B cell (primary cell): ENCODE measurements around the gene PAQR3. TPM values are rescaled to one million over a fixed set of nuclear protein-coding genes. Genes with fewer than 3 reads are reported as not detected.

Experiments used
- ATAC-seq: fragments of 200-7000 bp; cut with Tn5 transposase; one replicate; pipeline ENCODE4 v1.10.0; 2021; ENCODE audit warnings: low read depth, mild to moderate bottlenecking, moderate number of reproducible peaks, moderate library complexity
- CTCF ChIA-PET: fragments of 350-600 bp; sonication (Branson Sonifier 250); formaldehyde crosslinking; loops from one replicate; lab custom pipeline; 2021; ENCODE audit warnings: antibody characterized with exemption, inconsistent platforms; lab: Charles Lee
- POLR2A ChIA-PET: fragments of 350-600 bp; sonication (Branson Sonifier 250); formaldehyde crosslinking; loops from one replicate; lab custom pipeline; 2021; ENCODE audit warnings: antibody characterized with exemption; lab: Charles Lee
- DNase-seq: peaks from one replicate; pipeline ENCODE4 v3.0.0; 2013
- H2AFZ ChIP-seq: 2 replicates; pipeline ENCODE4 v1.6.1; 2012; ENCODE audit warnings: mild to moderate bottlenecking, low read depth, low read length; ENCODE audit not compliant: insufficient read depth, poor library complexity, severe bottlenecking
- H3K27ac ChIP-seq, 2 donors: 1 replicate in 1 of 2; 2 replicates in 1 of 2; pipeline ENCODE4 v1.5.1; 2012 to 2013; ENCODE audit warnings: low read length in 2 of 2, mild to moderate bottlenecking in 2 of 2, moderate library complexity in 1 of 2
- H3K27me3 ChIP-seq, 4 experiments: fragments of 200-600 bp in 1 of 4; sonication (generic) in 1 of 4; replicated peaks in 1 of 4; 1 replicate in 2 of 4; 2 replicates in 2 of 4; pipeline versions ENCODE4 v1.6.1 to v1.7.0; 2013 to 2016; ENCODE audit warnings: low read length in 3 of 4, mild to moderate bottlenecking in 2 of 4, mixed read lengths in 1 of 4, moderate library complexity in 1 of 4; ENCODE audit not compliant: insufficient read depth in 4 of 4, control insufficient read depth in 3 of 4; ENCODE audit errors: control extremely low read depth in 1 of 4
- H3K36me3 ChIP-seq, 2 experiments: replicated peaks in 1 of 2; 1 replicate in 1 of 2; 2 replicates in 1 of 2; pipeline versions ENCODE4 v1.6.1 to v1.7.1; 2013; ENCODE audit warnings: low read length in 1 of 2; ENCODE audit not compliant: insufficient read depth in 2 of 2, control insufficient read depth in 1 of 2; ENCODE audit errors: control extremely low read depth in 1 of 2, extremely low read depth in 1 of 2
- H3K4me1 ChIP-seq, 2 donors: fragments of 200-600 bp in 1 of 2; sonication (generic) in 1 of 2; 1 replicate in 1 of 2; 2 replicates in 1 of 2; pipeline versions ENCODE4 v1.5.1 to v1.6.1; 2013 to 2017; ENCODE audit warnings: low read length in 2 of 2; ENCODE audit not compliant: control insufficient read depth in 2 of 2, insufficient read depth in 2 of 2
- H3K4me2 ChIP-seq: replicated peaks from 2 replicates; pipeline ENCODE3; 2012; ENCODE audit warnings: mild to moderate bottlenecking, low read depth, low read length; ENCODE audit not compliant: poor library complexity, severe bottlenecking
- H3K4me3 ChIP-seq, 5 experiments: fragments of 200-600 bp in 1 of 5; sonication (generic) in 1 of 5; 1 replicate in 3 of 5; 2 replicates in 2 of 5; pipeline versions ENCODE4 v1.5.1 to v1.7.0; 2011 to 2016; ENCODE audit warnings: low read length in 4 of 5, mild to moderate bottlenecking in 4 of 5, low read depth in 2 of 5, control low read depth in 1 of 5, moderate library complexity in 1 of 5; ENCODE audit not compliant: insufficient read depth in 1 of 5; ENCODE audit errors: control extremely low read depth in 1 of 5, extremely low read depth in 1 of 5
- H3K79me2 ChIP-seq: fragments of 200-600 bp; sonication (generic); one replicate; pipeline ENCODE4 v1.6.0; 2016; ENCODE audit warnings: low read length; ENCODE audit not compliant: control insufficient read depth, insufficient read depth
- H3K9ac ChIP-seq: fragments of 200-600 bp; sonication (generic); 2 replicates; pipeline ENCODE4 v1.6.1; 2017; ENCODE audit warnings: mild to moderate bottlenecking, low read length, moderate library complexity
- H3K9me3 ChIP-seq, 3 donors: one replicate each; pipeline versions ENCODE4 v1.6.1 to v1.7.1; 2013; ENCODE audit warnings: low read length in 2 of 3; ENCODE audit not compliant: control insufficient read depth in 2 of 3, insufficient read depth in 1 of 3; ENCODE audit errors: control extremely low read depth in 1 of 3
- H4K20me1 ChIP-seq: 2 replicates; pipeline ENCODE4 v1.6.0; 2012; ENCODE audit warnings: mild to moderate bottlenecking, low read length; ENCODE audit not compliant: insufficient read depth, control insufficient read depth, poor library complexity, severe bottlenecking
- H3K27ac Mint-ChIP-seq: one replicate; pipeline ENCODE4 v1.8.0; 2021; ENCODE audit warnings: mixed read lengths
- H3K27me3 Mint-ChIP-seq: one replicate; pipeline ENCODE4 v1.8.0; 2021; ENCODE audit warnings: mixed read lengths
- H3K4me1 Mint-ChIP-seq: one replicate; pipeline ENCODE4 v1.8.0; 2021; ENCODE audit warnings: mixed read lengths
- H3K4me3 Mint-ChIP-seq: one replicate; pipeline ENCODE4 v1.8.0; 2021; ENCODE audit warnings: mixed read lengths
- H3K9me3 Mint-ChIP-seq: one replicate; pipeline ENCODE4 v1.8.0; 2022; ENCODE audit warnings: mixed read lengths; ENCODE audit not compliant: insufficient read depth
- EZH2 ChIP-seq: IDR thresholded peaks from 2 replicates; pipeline ENCODE4 v1.6.1; 2012; ENCODE audit warnings: borderline replicate concordance, low read depth, mild to moderate bottlenecking, moderate library complexity, low read length; ENCODE audit not compliant: insufficient read depth, poor library complexity, severe bottlenecking
- WGBS: methylation state at CpG from one replicate; pipeline ENCODE4 v1.1.5; 2013; ENCODE audit warnings: missing lambda C conversion rate; ENCODE audit not compliant: insufficient coverage; 5-methylcytosine and 5-hydroxymethylcytosine counted together
- intact Hi-C: fragments of 100-400 bp; cut with micrococcal nuclease; formaldehyde crosslinking; loops from one replicate; pipeline ENCODE4 v1.10.0; 2022
- polyA plus RNA-seq: library from polyadenylated mRNA; depleted of rRNA; stranded (reverse); fragments of >200 nt; gene quantifications from 2 replicates; pipeline ENCODE4 v1.2.3, GENCODE V29; 2012
- total RNA-seq, 2 donors: library from RNA; stranded (reverse); fragments of 120-200 nt in 1 of 2; gene quantifications; 1 replicate in 1 of 2; 2 replicates in 1 of 2; pipeline versions ENCODE4 v1.2.3 to v1.2.4, GENCODE V29; 2013 to 2022
- TF ChIP-seq, protein P1 (sequence below): fragments of 200-600 bp; IDR thresholded peaks from one replicate; pipeline ENCODE4 v1.8.0; 2022; ENCODE audit warnings: antibody characterized with exemption, mild to moderate bottlenecking

PAQR3 gene
- total and polyA plus RNA-seq, 2 donors (not counting 1 experiment from before 2014, with no cell fraction given), result 5.3 to 12.6 TPM

DNA sequence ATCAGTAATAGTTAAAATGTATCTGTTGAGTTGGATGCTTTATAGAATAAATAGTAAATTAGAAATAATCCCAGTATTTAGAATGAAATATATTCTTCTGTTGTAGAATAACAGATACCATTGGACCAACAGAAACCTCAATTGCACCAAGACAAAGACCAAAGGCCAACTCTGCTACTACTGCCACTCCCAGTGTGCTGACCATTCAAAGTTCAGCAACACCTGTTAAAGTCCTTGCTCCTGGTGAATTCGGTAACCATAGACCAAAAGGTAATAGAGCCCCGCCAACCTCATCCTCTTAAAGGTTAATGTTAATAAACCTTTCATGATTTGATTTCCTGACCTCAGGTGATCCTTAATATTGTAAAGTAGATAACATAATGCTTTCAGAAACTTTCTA lies 73.8 kb downstream of the PAQR3 start:
- intact Hi-C loops, result loop anchor here (10.0 kb wide), 1 partner anchor 221 kb away; no protein-coding TSS in a partner anchor
- WGBS, result no CpG with 5 or more reads among the region's 2 CpGs
- H3K9me3 ChIP-seq, result no peaks in the 10 kb centered on the region
- no peak overlapping the region for H3K4me3 ChIP-seq
- no peak overlapping the region for H2AFZ ChIP-seq
- ATAC-seq, result no peak
- H3K79me2 ChIP-seq, result peaks cover 14% of the 10 kb centered on the region
- ChIA-PET POLR2A (no interaction called here), CTCF (interaction anchor here (3.1 to 6.4 kb wide), 2 partner anchors 77 to 253 kb away, joined by 13 to 164 read pairs; no protein-coding TSS in a partner anchor)
- no peaks in the 10 kb centered on the region for H3K27me3 ChIP-seq
- H3K4me2 ChIP-seq, result no peak overlapping the region
- H3K27ac ChIP-seq, result no peak overlapping the region
- peaks cover 16 to 55% of the 10 kb centered on the region in 2 experiments for H3K36me3 ChIP-seq
- no peak overlapping the region for H3K9ac ChIP-seq
- no peaks in the 10 kb centered on the region for H3K9me3 Mint-ChIP-seq
- H3K27me3 Mint-ChIP-seq, result no peaks in the 10 kb centered on the region
- H4K20me1 ChIP-seq, result peaks cover 4% of the 10 kb centered on the region
- H3K4me1 Mint-ChIP-seq, result peaks cover 17% of the 10 kb centered on the region
- no peak overlapping the region for H3K4me3 Mint-ChIP-seq
- no peak for DNase-seq
- TF ChIP-seq EZH2, result no peak
- TF ChIP-seq, protein P1, sequence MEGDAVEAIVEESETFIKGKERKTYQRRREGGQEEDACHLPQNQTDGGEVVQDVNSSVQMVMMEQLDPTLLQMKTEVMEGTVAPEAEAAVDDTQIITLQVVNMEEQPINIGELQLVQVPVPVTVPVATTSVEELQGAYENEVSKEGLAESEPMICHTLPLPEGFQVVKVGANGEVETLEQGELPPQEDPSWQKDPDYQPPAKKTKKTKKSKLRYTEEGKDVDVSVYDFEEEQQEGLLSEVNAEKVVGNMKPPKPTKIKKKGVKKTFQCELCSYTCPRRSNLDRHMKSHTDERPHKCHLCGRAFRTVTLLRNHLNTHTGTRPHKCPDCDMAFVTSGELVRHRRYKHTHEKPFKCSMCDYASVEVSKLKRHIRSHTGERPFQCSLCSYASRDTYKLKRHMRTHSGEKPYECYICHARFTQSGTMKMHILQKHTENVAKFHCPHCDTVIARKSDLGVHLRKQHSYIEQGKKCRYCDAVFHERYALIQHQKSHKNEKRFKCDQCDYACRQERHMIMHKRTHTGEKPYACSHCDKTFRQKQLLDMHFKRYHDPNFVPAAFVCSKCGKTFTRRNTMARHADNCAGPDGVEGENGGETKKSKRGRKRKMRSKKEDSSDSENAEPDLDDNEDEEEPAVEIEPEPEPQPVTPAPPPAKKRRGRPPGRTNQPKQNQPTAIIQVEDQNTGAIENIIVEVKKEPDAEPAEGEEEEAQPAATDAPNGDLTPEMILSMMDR, result no peak
- H3K4me1 ChIP-seq, result peaks cover 6 to 7% of the 10 kb centered on the region in 2 donors
- no peak overlapping the region for H3K27ac Mint-ChIP-seq

DNA sequence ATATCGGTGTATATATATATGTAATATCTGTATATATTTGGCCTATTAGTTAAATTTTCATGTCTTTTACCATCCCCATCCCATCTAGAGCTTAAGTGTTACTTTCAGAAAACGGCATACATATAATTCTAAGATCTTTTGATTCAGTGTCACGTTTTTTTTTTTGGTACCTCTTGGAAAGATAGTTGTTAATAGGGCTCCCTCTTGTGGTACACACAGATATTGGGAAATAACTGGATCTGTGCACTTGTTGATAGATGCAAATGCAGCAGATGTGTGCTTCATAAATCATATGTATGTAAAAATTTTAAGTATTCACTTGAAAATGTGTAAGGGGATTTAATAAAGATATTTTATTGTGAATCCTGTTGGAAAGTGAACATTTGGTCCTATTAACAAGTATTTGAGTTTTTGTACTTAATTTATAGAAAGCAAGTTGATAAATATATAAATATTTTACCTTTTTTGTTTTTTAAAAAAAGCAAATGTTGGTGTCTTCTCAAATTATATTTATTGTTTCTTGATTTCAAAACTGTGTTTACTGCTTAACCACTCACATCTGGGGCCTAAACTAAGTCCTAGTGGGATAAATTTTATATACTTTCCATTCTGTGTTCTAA lies 74.7 kb downstream of the PAQR3 start:
- ChIA-PET CTCF (interaction anchor here (0.6 to 6.4 kb wide), 35 partner anchors 9 to 1600 kb away, joined by 3 to 164 read pairs (median 4); partner anchors contain the start of gene BMP2K), POLR2A (no interaction called here)
- H4K20me1 ChIP-seq, result peaks cover 4% of the 10 kb centered on the region
- Mint-ChIP-seq H3K27ac (peak overlapping the region; percentile 46), H3K4me1 (peaks cover 17% of the 10 kb centered on the region), H3K9me3 (no peaks in the 10 kb centered on the region), H3K4me3 (peak overlapping the region; percentile 8), H3K27me3 (no peaks in the 10 kb centered on the region)
- no peaks in the 10 kb centered on the region for H3K9me3 ChIP-seq
- no peak for TF ChIP-seq EZH2
- TF ChIP-seq, protein P1, result peak; percentile 84
- no peak overlapping the region for H3K4me3 ChIP-seq
- peaks cover 14% of the 10 kb centered on the region for H3K79me2 ChIP-seq
- no peaks in the 10 kb centered on the region for H3K27me3 ChIP-seq
- no peak overlapping the region for H3K4me2 ChIP-seq
- intact Hi-C loops, result loop anchor here (1.0 to 10.0 kb wide), 6 partner anchors 42 to 905 kb away; partner anchors contain the start of gene BMP2K
- WGBS, result no CpG with 5 or more reads among the region's 3 CpGs
- peaks cover 6 to 7% of the 10 kb centered on the region in 2 donors for H3K4me1 ChIP-seq
- ATAC-seq (peak; percentile 73), DNase-seq (peak; percentile 84)
- no peak overlapping the region for H3K27ac ChIP-seq
- H2AFZ ChIP-seq, result no peak overlapping the region
- no peak overlapping the region for H3K9ac ChIP-seq
- peaks cover 15 to 64% of the 10 kb centered on the region in 2 experiments for H3K36me3 ChIP-seq
